Skeletal muscle satellite cell (primary cell): ENCODE data around the gene LRP10.
A peak's percentile ranks its signal among the peaks of the same experiment; 100 is the strongest.
"Not testable (repeated sequence)": the region's sequence is repeated elsewhere in the genome, so short reads cannot be mapped to it uniquely, and the experiment has no call there.

Source experiments
- H3K27me3 ChIP-seq: 2 replicates; pipeline ENCODE4 v1.7.0; 2013; ENCODE audit warnings: low read length; ENCODE audit not compliant: control insufficient read depth, insufficient read depth
- H3K36me3 ChIP-seq: 2 replicates; pipeline ENCODE4 v1.7.0; 2013; ENCODE audit warnings: mild to moderate bottlenecking, control low read depth, low read length; ENCODE audit not compliant: insufficient read depth
- H3K4me1 ChIP-seq: 2 replicates; pipeline ENCODE4 v1.7.0; 2013; ENCODE audit warnings: low read length; ENCODE audit not compliant: control insufficient read depth, insufficient read depth
- H3K4me2 ChIP-seq: 2 replicates; pipeline ENCODE4 v1.7.0; 2013; ENCODE audit warnings: mild to moderate bottlenecking, low read length
- H3K4me3 ChIP-seq: 2 replicates; pipeline ENCODE4 v1.7.0; 2013; ENCODE audit warnings: low read length
- H3K9ac ChIP-seq: 2 replicates; pipeline ENCODE4 v1.7.0; 2013; ENCODE audit warnings: mild to moderate bottlenecking, low read depth, low read length, moderate library complexity
- H3K9me3 ChIP-seq: replicated peaks from 2 replicates; pipeline ENCODE4 v1.7.0; 2013; ENCODE audit warnings: mild to moderate bottlenecking, control low read depth, low read length

LRP10 gene

DNA sequence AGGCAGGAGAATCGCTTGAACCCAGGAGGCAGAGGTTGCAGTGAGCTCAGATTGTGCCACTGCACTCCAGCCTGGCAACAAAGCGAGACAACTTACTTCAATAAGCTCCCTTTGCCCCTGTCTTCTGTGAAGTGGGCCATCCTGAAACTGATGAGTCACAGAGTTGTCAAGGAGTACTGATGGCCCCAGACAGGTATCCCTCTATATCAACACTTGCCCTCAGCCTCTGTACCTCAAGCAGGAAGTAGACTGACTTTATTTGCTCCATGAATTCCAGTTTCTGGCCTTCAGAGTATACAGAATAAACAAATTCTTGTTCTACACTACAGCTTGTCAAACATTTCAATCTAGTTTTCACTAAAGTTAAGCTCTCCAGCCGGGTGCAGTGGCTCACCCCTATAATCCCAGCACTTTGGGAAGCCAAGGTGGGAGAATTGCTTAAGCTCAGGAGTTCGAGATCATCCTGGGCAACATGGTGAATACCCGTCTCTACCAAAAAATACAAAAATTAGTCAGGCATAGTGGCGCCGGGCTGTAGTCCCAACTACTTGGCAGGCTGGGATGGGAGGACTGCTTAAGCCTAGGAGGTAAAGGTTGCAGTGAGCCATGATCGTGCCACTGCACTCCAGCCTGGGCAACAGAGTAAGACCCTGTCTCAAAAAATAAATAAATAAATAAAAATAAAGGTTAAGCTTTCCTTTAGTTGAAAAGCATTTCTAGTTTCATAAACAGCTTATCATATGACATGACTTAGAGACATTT, 16.4 kb upstream of the LRP10 start:
- no peak overlapping the region for H3K4me2 ChIP-seq
- no peaks in the 10 kb centered on the region for H3K27me3 ChIP-seq
- H3K9me3 ChIP-seq = no peaks in the 10 kb centered on the region
- H3K36me3 ChIP-seq = no peaks in the 10 kb centered on the region
- H3K4me1 ChIP-seq = peaks cover 31% of the 10 kb centered on the region
- H3K9ac ChIP-seq = no peak overlapping the region
- H3K4me3 ChIP-seq = no peak overlapping the region

DNA sequence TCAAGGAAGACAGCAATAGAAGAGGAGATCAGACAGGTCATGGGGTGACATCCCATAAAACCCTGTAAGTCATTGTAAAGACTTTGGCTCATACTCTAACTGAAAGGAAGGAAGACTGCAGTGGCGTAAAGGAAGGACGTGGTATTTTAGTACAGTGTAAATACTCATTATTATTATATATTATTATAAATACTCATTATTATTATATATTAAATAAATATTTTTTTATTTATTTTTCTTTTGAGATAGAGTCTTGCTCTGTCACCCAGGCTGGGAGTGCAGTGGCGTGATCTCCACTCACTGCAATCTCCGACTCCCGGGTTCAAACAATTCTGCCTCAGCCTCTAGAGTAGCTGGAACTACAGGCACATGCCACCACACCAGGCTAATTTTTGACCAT, 15.1 kb upstream of the LRP10 start:
- Histone ChIP-seq H3K4me2 (no peak overlapping the region), H3K36me3 (no peaks in the 10 kb centered on the region), H3K27me3 (no peaks in the 10 kb centered on the region), H3K9ac (no peak overlapping the region), H3K9me3 (no peaks in the 10 kb centered on the region), H3K4me3 (no peak overlapping the region), H3K4me1 (peaks cover 19% of the 10 kb centered on the region)

DNA sequence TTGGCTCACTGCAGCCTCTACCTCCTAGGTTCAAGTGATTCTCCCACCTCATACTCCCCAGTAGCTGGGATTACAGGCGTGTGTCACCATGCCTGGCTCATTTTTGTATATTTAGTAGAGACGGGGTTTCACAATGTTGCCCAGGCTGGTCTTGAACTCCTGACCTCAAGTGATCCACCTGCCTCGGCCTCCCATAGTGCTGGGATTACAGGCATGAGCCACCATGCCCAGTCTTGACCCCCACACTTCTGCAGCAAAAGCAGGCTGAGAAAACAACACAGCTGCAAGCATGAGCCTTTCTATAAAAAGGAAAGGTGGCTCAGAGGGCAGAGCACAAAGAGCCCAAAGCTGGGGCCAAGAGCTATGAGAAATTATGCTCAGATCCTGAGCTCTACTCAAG, 11.2 kb upstream of the LRP10 start:
- H3K27me3 ChIP-seq, H3K9ac ChIP-seq, H3K9me3 ChIP-seq, H3K4me1 ChIP-seq, H3K4me2 ChIP-seq, H3K4me3 ChIP-seq, H3K36me3 ChIP-seq: not testable (repeated sequence)

DNA sequence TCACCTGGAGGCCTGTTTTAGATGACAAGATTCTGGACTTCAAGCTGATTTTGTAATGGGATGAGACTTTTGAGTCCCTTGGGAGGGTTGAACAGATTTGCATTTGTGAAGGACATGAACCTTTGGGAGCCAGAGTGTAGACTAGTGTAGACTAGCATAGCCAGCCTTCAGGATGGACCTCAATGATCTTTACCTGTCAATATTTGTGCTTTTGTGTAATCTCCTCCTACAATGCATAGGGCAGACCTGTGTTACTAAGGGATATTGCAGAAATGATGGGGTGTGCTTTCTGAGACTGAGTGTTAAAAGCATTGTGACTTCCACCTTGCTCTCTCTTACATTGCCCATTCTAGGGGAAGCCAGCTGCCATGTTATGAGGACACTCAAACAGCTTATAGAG, 9.9 kb upstream of the LRP10 start:
- no peaks in the 10 kb centered on the region for H3K27me3 ChIP-seq
- H3K4me2 ChIP-seq = no peak overlapping the region
- H3K4me1 ChIP-seq = no peaks in the 10 kb centered on the region
- H3K9ac ChIP-seq = no peak overlapping the region
- H3K36me3 ChIP-seq = no peaks in the 10 kb centered on the region
- H3K4me3 ChIP-seq = no peak overlapping the region
- H3K9me3 ChIP-seq = no peaks in the 10 kb centered on the region

DNA sequence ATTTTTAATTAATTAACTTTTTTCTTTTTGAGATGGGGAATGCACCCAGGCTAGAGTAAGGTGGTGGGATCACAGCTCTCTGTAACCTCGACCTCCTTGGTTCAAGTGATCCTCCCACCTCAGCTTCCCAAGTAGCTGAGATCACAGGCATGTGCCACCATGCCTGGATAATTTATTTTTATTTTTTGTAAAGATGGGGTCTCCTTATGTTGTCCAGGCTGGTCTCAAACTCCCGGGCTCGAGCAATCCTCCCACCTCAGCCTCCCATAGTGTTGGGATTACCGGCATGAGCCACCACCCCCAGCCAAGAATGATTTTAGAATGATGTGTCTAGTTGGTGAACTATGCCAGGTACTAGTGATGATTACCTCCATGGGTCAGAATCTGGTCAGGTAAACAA, 6.6 kb upstream of the LRP10 start:
- Histone ChIP-seq H3K27me3 (no peaks in the 10 kb centered on the region), H3K9me3 (no peaks in the 10 kb centered on the region), H3K36me3 (no peaks in the 10 kb centered on the region), H3K4me2 (no peak overlapping the region), H3K9ac (no peak overlapping the region), H3K4me3 (no peak overlapping the region), H3K4me1 (no peaks in the 10 kb centered on the region)

DNA sequence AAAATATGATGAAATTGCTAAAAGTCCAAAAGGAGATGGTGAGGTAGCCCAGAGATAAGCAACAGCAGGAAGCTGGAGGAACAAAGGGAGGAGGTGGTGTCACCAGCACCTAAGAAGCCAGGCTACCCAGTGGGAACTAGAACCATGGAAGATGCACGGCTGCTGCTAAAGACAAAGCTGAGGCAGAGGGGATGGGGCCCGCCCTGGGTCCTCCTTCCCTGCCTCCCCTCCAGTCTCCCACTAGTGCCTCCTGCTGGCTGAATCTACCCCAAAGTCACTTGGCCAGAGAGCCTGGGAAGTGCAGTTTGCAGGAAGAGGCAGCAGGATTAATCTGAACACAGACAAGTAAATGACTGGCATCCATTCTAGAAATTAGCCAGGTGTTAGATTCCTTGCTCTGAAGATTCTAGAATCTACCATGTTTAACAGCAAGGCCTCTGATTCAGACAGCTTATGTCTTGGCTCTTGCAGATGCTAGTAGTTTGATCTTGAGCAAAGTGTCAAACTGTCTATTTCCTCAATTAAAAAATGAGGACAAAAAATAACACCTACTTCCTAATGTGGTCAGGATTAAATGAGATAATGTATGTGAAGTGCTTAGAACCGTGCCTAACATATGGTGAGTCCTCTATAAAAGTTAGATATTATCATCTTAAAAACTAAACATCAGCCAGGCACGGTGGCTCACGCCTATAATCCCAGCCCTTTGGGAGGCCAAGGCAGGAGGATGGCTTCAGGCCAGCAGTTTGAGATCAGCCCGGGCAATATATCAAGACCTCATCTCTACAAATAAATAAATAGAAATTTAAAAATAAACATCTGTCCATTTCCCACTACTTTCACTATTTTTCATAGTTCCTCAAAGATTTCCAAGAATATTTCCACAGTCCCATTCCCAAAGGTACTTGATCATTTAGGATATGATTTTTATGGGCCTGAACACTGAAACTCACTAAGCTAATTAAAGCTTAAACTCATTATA, 5.8 kb upstream of the LRP10 start:
- peaks cover 4% of the 10 kb centered on the region for H3K4me1 ChIP-seq
- H3K4me3 ChIP-seq = no peak overlapping the region
- no peak overlapping the region for H3K9ac ChIP-seq
- H3K36me3 ChIP-seq = no peaks in the 10 kb centered on the region
- no peak overlapping the region for H3K4me2 ChIP-seq
- no peaks in the 10 kb centered on the region for H3K27me3 ChIP-seq
- H3K9me3 ChIP-seq = no peaks in the 10 kb centered on the region

DNA sequence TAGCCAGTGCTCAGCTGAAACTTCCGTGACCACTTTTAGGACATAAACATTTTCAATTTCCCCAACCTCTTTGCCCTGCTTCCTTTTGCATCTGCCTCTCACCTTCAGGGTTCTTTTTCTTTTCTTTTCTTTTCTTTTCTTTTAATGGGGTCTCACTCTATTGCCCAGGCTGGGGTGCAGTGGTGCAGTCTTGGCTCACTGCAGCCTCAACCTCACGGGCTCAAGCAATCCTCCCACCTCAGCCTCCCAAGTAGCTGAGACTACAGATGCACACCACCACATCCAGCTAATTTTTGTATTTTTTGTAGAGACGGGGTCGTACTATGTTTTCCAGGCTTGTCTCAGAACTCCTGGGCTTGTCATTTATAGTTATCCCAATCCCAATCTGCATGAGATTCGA, 4.7 kb upstream of the LRP10 start:
- Histone ChIP-seq H3K9ac (no peak overlapping the region), H3K9me3 (no peaks in the 10 kb centered on the region), H3K36me3 (no peaks in the 10 kb centered on the region), H3K4me2 (no peak overlapping the region), H3K4me3 (no peak overlapping the region), H3K4me1 (peaks cover 10% of the 10 kb centered on the region), H3K27me3 (no peaks in the 10 kb centered on the region)

- H3K9me3 ChIP-seq = no peaks in the 10 kb centered on the region
- no peaks in the 10 kb centered on the region for H3K27me3 ChIP-seq
- peaks cover 16% of the 10 kb centered on the region for H3K4me1 ChIP-seq
- H3K36me3 ChIP-seq = peaks cover 20% of the 10 kb centered on the region
- peak overlapping the region; percentile 96 for H3K4me3 ChIP-seq
- peak overlapping the region; percentile 90 for H3K9ac ChIP-seq
- H3K4me2 ChIP-seq = peak overlapping the region; percentile 96
These were observed 723 bp upstream of the LRP10 start for GRCh38 chr14:22870811-22871223.

GRCh38 chr14:22872033-22872832, 693 bp downstream of the LRP10 start:
- Histone ChIP-seq H3K9ac (peak overlapping the region; percentile 90), H3K9me3 (no peaks in the 10 kb centered on the region), H3K36me3 (peaks cover 35% of the 10 kb centered on the region), H3K4me2 (peak overlapping the region; percentile 96), H3K27me3 (no peaks in the 10 kb centered on the region), H3K4me3 (peak overlapping the region; percentile 96), H3K4me1 (peaks cover 16% of the 10 kb centered on the region)

DNA sequence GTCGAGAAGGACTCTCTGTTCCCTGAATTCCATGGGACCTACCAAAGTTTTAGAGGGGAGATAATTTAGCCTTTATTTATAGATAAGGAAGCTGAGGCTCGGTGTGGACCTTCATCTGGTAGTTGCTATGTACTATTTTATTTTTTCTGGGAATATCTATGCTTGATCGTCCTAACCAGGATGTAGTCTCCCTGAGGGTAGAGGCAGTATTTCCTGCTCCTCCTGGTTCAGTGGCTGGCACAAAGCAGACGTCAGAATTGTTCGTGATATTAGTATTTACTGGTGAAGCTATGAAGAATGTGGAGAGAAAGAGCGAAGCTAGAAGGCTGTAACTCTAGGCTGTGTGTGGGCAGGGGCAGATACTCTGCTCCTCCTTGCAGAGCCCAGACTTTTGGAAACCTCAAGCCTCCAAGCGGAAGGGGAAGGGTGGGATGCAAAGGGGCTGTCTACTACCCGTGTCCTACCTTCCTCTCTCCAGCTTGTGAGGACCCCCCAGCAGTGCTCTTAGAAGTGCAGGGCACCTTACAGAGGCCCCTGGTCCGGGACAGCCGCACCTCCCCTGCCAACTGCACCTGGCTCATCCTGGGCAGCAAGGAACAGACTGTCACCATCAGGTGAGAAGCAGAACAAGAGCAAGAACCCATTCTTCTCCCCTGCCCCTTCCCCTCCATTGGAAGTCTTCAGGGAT, 1.4 kb downstream of the LRP10 start:
- Histone ChIP-seq H3K4me1 (peaks cover 16% of the 10 kb centered on the region), H3K9me3 (no peaks in the 10 kb centered on the region), H3K4me3 (peak overlapping the region; percentile 96), H3K36me3 (peaks cover 42% of the 10 kb centered on the region), H3K9ac (peak overlapping the region; percentile 90), H3K27me3 (no peaks in the 10 kb centered on the region), H3K4me2 (peak overlapping the region; percentile 96)
